DOHH2 (cell line): Measurements from ENCODE around the gene CHKA.

ENCODE experiments used
- H3F3A ChIP-seq: fragments of 200-600 bp; sonication (generic), shearing (Covaris generic); 2 replicates; pipeline ENCODE4 v1.6.0; 2016; ENCODE audit warnings: antibody characterized with exemption, mild to moderate bottlenecking; ENCODE audit not compliant: control insufficient read depth, insufficient read depth
- H3K27ac ChIP-seq: fragments of 200-600 bp; sonication (generic); 2 replicates; pipeline ENCODE4 v1.5.1; 2014; ENCODE audit warnings: low read depth, mild to moderate bottlenecking, low read length, moderate library complexity
- H3K27me3 ChIP-seq: fragments of 200-600 bp; sonication (generic); 2 replicates; pipeline ENCODE4 v1.6.1; 2014; ENCODE audit warnings: mild to moderate bottlenecking, low read length, mixed read lengths; ENCODE audit not compliant: control insufficient read depth
- H3K36me3 ChIP-seq: fragments of 200-600 bp; sonication (generic); 2 replicates; pipeline ENCODE4 v1.6.1; 2014; ENCODE audit warnings: mild to moderate bottlenecking, low read length, moderate library complexity, mixed read lengths; ENCODE audit not compliant: control insufficient read depth
- H3K4me1 ChIP-seq: fragments of 200-600 bp; sonication (generic); 2 replicates; pipeline ENCODE4 v1.6.1; 2014; ENCODE audit warnings: mild to moderate bottlenecking, low read length, mixed read lengths; ENCODE audit not compliant: control insufficient read depth
- H3K4me2 ChIP-seq: fragments of 200-600 bp; sonication (generic); 2 replicates; pipeline ENCODE4 v1.6.0; 2014; ENCODE audit warnings: mild to moderate bottlenecking, low read length, moderate library complexity
- H3K4me3 ChIP-seq: fragments of 200-600 bp; sonication (generic); 2 replicates; pipeline ENCODE4 v1.5.1; 2014; ENCODE audit warnings: mild to moderate bottlenecking, low read length, mixed read lengths
- H3K79me2 ChIP-seq: fragments of 200-600 bp; sonication (generic); 2 replicates; pipeline ENCODE4 v1.6.1; 2014; ENCODE audit warnings: mild to moderate bottlenecking, low read length, mixed read lengths; ENCODE audit not compliant: control insufficient read depth
- H3K9me2 ChIP-seq: fragments of 200-600 bp; sonication (generic); replicated peaks from 2 replicates; pipeline ENCODE4 v1.6.1; 2014; ENCODE audit warnings: mild to moderate bottlenecking, low read length, mixed read lengths; ENCODE audit not compliant: control insufficient read depth
- H3K9me3 ChIP-seq: fragments of 200-600 bp; sonication (generic); 2 replicates; pipeline ENCODE4 v1.6.1; 2014; ENCODE audit warnings: antibody characterized with exemption, low read length, mixed read lengths; ENCODE audit not compliant: control insufficient read depth, insufficient read depth
- H4K20me1 ChIP-seq: fragments of 200-600 bp; sonication (generic); 2 replicates; pipeline ENCODE4 v1.6.0; 2014; ENCODE audit warnings: low read depth, mild to moderate bottlenecking, antibody characterized with exemption, low read length, moderate library complexity; ENCODE audit not compliant: control insufficient read depth, insufficient read depth
- CTCF ChIP-seq: fragments of 200-600 bp; sonication (generic); IDR thresholded peaks from one replicate; pipeline ENCODE4 v1.5.1; 2014; ENCODE audit warnings: antibody characterized with exemption, mild to moderate bottlenecking, low read depth, low read length; ENCODE audit not compliant: poor library complexity, severe bottlenecking
- EZH2phosphoT487 ChIP-seq: fragments of 200-600 bp; sonication (generic); IDR thresholded peaks from 2 replicates; pipeline ENCODE4 v1.6.1; 2017; ENCODE audit warnings: borderline replicate concordance, mild to moderate bottlenecking, antibody characterized with exemption, low read length, moderate library complexity, mixed read lengths

CHKA gene

GRCh38 chr11:68031144-68031464, 90.1 kb downstream of the CHKA start:
- Histone ChIP-seq H3K9me2 (no peaks in the 10 kb centered on the region), H3K9me3 (no peaks in the 10 kb centered on the region), H3K4me3 (peak overlapping the region; percentile 81), H3F3A (no peaks in the 10 kb centered on the region), H3K4me1 (peaks cover 20% of the 10 kb centered on the region), H4K20me1 (no peaks in the 10 kb centered on the region), H3K27ac (peak overlapping the region; percentile 53), H3K4me2 (peak overlapping the region; percentile 66), H3K36me3 (peaks cover 27% of the 10 kb centered on the region), H3K27me3 (no peaks in the 10 kb centered on the region), H3K79me2 (peaks cover 32% of the 10 kb centered on the region)
- TF ChIP-seq CTCF = no peak
- TF ChIP-seq EZH2phosphoT487 = no peak

GRCh38 chr11:68030318-68031143, 90.7 kb downstream of the CHKA start, which contains the start of gene NDUFS8:
Gene NDUFS8, plus strand, starts transcription at chr11:68030681. Its CDS starts 1,471 bp downstream, at chr11:68032152.
- no peaks in the 10 kb centered on the region for H3K9me3 ChIP-seq
- TF ChIP-seq CTCF (no peak), EZH2phosphoT487 (no peak)
- peak within 1 kb of the TSS; percentile 81 for H3K4me3 ChIP-seq
- no peaks in the 10 kb centered on the region for H3K9me2 ChIP-seq
- peaks cover 32% of the 10 kb centered on the region for H3K79me2 ChIP-seq
- H3F3A ChIP-seq = no peaks in the 10 kb centered on the region
- peak within 1 kb of the TSS; percentile 66 for H3K4me2 ChIP-seq
- peaks cover 27% of the 10 kb centered on the region for H3K36me3 ChIP-seq
- H4K20me1 ChIP-seq = no peaks in the 10 kb centered on the region
- H3K4me1 ChIP-seq = peaks cover 20% of the 10 kb centered on the region
- H3K27ac ChIP-seq = peak within 1 kb of the TSS; percentile 53
- no peaks in the 10 kb centered on the region for H3K27me3 ChIP-seq

- H3K4me2 ChIP-seq = peak overlapping the region; percentile 66
- H3F3A ChIP-seq = no peaks in the 10 kb centered on the region; the same call in 1 of the 2 replicates
- no peaks in the 10 kb centered on the region for H3K9me3 ChIP-seq
- H3K9me2 ChIP-seq = no peaks in the 10 kb centered on the region
- H3K36me3 ChIP-seq = peaks cover 22% of the 10 kb centered on the region
- TF ChIP-seq CTCF = no peak
- TF ChIP-seq EZH2phosphoT487 = no peak
- no peaks in the 10 kb centered on the region for H3K27me3 ChIP-seq
- no peaks in the 10 kb centered on the region for H4K20me1 ChIP-seq
- peaks cover 20% of the 10 kb centered on the region for H3K4me1 ChIP-seq
- peaks cover 32% of the 10 kb centered on the region for H3K79me2 ChIP-seq
- no peak overlapping the region for H3K27ac ChIP-seq
- H3K4me3 ChIP-seq = peak overlapping the region; percentile 81
Observed at GRCh38 chr11:68028802-68029545, 92.2 kb downstream of the CHKA start.
